Anterior cingulate cortex (tissue), 58 donors: ENCODE data around the gene HVCN1.
"Not testable (repeated sequence)": the region's sequence is repeated elsewhere in the genome, so short reads cannot be mapped to it uniquely, and the experiment has no call there.

Source experiments
- DNase-seq, 58 donors: peaks; one replicate each; lab custom pipeline; 2025; lab: John Stamatoyannopoulos, UW

The HVCN1 gene

GRCh38 chr12:110688446-110689280 lies at the start of gene HVCN1:
HVCN1 (minus strand) TSS chr12:110689115; CDS start chr12:110683245, 5,870 bp downstream.
- DNase-seq, result peak in 20 of 58 donors; percentile 12 to 61 (median 25)

GRCh38 chr12:110737532-110737931 lies 48.6 kb upstream of the HVCN1 start:
- DNase-seq, result no peak

DNA sequence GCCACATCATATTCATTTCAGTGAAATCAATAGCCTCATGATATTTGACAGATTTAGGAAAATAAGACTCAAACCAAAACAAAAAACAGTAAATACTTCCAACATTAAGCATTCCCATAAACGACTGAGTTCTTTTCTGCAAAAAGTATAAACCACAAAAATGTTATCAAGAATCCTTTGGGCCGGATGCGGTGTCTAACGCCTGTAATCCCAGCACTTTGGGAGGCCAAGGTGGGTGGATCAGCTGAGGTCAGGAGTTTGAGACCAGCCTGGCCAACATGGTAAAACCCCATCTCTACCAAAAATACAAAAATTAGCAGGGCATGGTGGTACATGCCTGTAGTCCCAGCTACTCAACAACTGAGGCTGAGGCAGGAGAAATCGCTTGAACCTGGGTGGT lies 48.1 kb upstream of the HVCN1 start:
- DNase-seq, result not testable (repeated sequence)

DNA sequence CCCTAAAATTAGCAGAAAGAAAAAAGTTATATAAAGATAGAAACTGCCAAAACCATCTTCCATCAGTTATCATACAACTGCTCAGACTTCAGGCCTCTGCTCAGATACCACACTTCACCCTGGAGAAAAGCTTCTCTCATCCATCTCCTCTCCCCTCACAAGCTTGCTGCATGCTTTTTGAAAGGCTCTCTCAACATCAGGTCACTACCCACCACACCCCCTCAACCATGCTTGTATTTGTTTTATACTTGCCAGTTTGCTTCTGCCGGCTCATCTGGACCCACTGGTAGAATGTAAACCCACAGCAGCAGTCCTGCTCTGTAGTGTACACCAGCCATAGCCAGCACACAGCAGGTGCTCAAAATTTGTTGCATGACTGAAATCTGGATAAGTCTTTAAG lies 45.0 kb upstream of the HVCN1 start:
- DNase-seq, result no peak

GRCh38 chr12:110733089-110733715 lies 44.3 kb upstream of the HVCN1 start:
- peak in 1 of 58 donors; percentile 28 for DNase-seq

- no peak for DNase-seq
These were observed 43.7 kb upstream of the HVCN1 start for GRCh38 chr12:110732572-110732971.

- DNase-seq, result no peak
These were observed 42.6 kb upstream of the HVCN1 start for GRCh38 chr12:110731479-110731878.

- no peak for DNase-seq
These were observed 39.7 kb upstream of the HVCN1 start for GRCh38 chr12:110728628-110729027.

DNA sequence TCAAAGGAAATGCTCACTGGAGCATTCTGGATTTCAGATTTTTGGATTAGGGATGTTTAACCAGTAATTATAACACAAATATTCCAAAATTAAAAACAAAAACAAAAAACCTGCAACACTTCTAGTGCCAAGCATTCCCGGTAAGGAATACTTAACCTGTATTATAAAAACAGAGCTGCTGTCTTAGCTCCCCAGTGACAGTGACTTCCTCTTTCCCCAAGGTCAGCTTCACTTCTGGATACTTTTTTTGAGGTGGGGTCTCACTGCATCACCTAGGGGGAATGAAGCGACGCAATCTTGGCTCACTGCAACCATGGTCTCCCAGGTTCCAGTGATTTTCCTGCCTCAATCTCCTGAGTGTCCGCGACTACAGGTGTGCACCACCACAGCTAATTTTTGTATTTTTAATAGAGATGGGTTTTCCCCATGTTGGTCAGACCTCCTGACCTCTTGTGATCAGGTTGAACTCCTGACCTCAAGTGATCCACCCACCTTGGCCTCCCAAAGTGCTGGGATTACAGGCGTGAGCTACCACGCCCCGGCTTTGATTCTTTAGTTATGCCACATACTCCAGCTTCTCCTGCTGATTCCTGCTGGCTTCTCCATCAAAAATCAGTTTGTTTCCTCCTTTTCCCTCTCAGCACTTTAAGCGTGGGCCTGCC lies 37.9 kb upstream of the HVCN1 start:
- DNase-seq, result no peak

DNA sequence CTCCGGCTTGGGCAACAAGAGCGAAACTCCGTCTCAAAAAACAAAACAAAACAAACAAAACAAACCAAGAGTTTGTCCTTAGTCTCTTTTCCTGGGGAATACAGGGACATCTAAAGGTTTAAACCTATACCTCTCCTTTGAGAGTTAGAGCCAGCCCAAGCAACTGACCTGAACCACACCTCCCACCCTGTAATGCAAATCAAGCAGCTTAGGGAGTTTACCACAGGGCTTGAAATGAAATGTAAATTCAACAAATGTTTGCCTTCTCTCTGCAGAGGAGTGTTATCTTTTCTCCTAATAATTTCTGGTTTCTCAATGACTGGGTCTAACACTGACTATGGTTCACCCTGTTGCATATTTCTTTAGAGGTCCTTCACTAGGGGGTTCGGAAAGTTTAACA lies 37.1 kb upstream of the HVCN1 start:
- DNase-seq, result no peak

DNA sequence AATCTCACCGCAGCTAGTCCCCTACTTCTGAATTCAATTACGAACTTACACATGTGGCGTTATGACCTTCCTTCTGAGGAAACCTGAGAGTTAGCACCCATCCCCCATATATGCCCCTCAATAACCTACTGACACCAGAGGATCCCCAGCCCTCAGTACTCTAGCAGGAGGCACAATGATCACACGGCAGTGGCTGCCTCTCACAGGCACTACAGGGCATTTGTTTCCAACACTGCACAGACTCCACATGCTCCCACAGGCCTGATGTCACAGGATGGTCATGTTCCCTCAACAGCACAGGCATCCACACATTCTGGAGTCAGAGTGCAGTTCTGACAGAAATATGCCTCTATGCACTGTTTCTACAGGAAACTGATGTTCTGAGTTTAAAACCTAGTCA lies 36.4 kb upstream of the HVCN1 start:
- no peak for DNase-seq

GRCh38 chr12:110722892-110723291 lies 34.0 kb upstream of the HVCN1 start:
- not testable (repeated sequence) for DNase-seq

DNA sequence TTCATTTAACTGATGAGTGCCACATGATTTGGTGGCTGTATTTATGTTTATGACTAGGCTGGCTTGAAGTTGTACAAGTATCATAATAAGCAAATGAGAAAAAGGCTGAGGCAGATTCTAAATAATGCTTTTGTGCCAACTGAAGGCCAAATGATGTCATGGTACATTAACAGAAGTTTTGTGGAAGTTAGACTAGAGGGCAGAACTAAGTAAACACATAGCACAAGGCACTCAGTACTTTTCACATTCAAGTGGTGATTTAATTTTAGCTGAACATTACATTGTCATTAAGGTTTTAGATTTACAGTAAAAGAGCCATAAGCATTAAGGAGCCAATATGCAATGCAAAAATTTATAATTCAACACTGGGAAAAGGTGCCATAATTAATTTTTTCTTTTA lies 32.7 kb upstream of the HVCN1 start:
- DNase-seq, result no peak

GRCh38 chr12:110720516-110720915 lies 31.6 kb upstream of the HVCN1 start:
- DNase-seq, result no peak

DNA sequence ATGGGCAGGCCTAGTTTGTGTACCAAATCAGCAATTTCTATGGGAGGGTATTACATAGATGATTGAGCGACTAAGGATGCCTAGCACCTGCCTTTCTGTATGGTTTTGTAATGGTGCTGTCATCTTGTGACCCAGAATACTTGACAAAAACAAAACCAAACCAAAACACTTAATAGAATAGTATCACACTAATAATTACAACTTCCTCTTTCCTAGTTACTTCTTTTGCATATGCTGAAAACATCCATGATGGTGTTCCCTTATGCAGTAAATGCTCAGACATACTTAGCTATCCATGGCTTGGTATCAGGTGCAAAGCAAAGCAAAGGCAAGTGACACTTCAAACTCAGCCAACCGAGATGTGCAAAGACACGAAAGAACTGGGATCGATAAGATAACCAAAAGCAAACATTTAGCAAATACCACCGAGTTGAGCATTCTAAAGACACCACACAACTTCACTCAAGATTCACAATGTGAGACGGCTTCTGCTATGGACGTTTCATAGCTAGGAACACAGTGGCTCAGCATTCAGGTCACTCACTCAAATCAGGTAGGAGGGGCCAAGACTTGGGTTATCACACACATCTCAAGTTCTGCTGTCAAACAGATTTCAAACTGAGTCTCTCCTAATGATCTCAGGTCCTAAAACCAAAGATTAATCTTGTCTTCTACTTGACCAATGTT lies 29.4 kb upstream of the HVCN1 start:
- DNase-seq, result no peak

- no peak for DNase-seq
These were observed 28.1 kb upstream of the HVCN1 start for GRCh38 chr12:110717037-110717436.

DNA sequence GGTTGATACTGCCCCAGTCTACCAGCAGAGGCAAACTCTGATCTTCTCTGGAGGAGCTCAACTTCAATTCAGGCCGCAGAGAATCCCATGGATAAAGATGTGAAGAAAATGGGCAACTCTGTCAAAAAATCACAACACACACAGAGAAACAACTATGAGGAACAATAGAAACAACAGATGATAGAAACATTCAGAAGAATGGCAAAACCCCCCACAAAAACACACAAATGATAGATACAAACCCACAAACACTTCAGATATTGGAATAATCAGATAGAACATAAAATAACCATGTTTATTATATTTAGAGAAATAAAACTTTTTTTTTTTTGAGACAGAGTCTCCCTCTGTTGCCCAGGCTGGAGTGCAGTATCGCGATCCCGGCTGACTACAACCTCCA lies 20.0 kb upstream of the HVCN1 start:
- DNase-seq, result no peak

DNA sequence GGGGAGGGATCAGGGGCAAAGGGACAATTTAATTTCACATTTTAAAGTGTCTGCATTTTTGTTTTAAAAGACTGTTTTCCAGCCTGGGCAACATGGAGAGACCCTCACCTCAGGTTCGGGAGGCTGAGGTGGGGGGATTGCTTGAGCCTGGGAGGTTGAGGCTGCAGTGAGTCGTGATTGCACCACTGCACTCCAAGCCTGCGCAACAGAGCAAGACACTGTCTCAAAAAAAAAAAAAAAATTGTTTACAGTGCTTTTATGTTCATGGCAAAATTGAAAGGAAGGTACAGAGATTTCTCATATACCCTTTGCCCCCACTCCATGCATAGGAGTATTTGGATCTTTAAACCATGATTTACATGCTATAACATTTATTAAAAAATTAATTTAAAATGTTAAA lies 16.4 kb upstream of the HVCN1 start:
- no peak for DNase-seq

DNA sequence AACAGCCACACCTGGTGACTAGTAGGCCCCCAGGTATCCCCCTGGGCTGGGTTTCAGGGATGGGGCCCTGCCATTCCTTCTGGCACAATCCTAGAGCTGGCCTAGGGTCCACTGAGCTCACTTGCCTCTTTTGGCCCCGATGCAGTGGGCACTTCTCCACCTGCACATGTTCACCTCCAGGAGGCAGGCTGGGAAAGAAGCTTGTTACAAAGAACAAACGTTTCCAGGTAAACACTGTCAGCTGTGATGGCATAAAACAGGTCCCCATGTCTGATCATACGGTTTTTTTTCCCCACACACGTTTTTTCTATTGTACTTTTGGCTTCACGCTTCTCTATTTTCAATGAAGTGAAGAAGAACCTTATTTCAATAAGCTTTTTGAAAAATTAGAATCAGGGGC lies 15.8 kb upstream of the HVCN1 start:
- DNase-seq, result no peak

DNA sequence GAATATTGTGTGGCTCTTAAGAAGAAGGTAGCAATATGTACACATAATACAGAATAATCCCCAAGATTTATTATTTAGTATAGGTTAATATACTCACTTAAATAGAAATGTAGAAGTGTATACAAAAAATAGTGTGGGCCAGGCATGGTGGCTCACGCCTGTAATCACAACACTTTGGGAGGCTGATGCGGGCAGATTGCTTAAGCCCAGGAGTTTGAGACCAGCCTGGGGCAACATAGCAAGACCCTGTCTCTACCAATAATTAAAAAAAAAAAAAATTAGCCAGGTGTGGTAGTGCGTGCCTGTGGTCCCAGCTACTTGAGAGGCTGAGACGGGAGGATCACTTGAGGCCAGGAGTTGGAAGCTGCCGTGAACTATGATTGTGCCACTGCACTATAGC lies 15.3 kb upstream of the HVCN1 start:
- DNase-seq, result no peak

GRCh38 chr12:110702081-110702480 lies 13.2 kb upstream of the HVCN1 start:
- no peak for DNase-seq
